ENCODE results near the gene ROBO1. TPM values are rescaled to one million over a fixed set of nuclear protein-coding genes. Genes with fewer than 3 reads are reported as not detected.

The ROBO1 gene
- total and polyA plus RNA-seq, 4 donors, result 1.0 to 30.3 (median 3.9) TPM

DNA sequence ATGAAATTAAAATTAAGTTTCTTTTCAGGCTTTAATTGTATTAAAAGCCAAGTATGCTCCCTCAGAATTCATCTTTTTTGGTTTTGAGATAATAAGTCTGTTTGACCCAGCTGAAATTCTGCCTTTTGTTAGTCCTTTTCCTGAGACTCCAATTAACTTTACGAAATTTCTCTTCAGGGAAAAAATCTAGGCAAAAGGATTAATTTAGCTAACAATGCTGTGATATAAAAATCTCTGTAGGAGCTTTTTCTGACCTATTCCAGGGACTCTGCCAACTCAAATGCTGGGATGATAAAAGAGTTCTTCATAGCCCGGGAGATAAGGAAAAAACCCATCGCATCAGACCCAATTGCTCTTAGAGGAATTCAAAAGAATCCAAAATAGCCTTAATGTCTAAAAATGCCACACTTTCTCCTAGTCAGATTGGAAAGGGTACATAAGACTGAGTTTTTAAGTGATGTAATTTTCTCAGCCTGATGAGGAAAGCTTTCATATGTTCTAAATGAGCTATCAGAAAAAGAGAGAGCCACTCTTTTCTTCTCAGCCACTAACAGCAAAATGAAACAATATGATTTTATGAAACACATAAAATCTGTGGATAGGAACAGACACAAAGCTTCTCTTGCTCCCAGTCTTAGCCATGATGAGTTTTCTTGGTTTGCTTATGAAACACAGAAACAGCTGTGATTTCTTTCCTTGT is 405.1 kb downstream of the ROBO1 start:
- no peak for TF ChIP-seq RAD21 (IDR thresholded peaks at IDR 0.05)
- TF ChIP-seq JUND (IDR thresholded peaks at IDR 0.05), result no peak
- no peak for TF ChIP-seq NR2F2 (IDR thresholded peaks at IDR 0.05)
- no peak for TF ChIP-seq EGR1 (IDR thresholded peaks at IDR 0.05; ENCODE audit: low read depth in 2 of 2)
- TF ChIP-seq TAF1 (conservative IDR thresholded peaks at IDR 0.05), result no peak
- TF ChIP-seq YY1 (IDR thresholded peaks at IDR 0.05), result no peak
- no peak for TF ChIP-seq FOXA2 (IDR thresholded peaks at IDR 0.05)
- TF ChIP-seq, protein P1, sequence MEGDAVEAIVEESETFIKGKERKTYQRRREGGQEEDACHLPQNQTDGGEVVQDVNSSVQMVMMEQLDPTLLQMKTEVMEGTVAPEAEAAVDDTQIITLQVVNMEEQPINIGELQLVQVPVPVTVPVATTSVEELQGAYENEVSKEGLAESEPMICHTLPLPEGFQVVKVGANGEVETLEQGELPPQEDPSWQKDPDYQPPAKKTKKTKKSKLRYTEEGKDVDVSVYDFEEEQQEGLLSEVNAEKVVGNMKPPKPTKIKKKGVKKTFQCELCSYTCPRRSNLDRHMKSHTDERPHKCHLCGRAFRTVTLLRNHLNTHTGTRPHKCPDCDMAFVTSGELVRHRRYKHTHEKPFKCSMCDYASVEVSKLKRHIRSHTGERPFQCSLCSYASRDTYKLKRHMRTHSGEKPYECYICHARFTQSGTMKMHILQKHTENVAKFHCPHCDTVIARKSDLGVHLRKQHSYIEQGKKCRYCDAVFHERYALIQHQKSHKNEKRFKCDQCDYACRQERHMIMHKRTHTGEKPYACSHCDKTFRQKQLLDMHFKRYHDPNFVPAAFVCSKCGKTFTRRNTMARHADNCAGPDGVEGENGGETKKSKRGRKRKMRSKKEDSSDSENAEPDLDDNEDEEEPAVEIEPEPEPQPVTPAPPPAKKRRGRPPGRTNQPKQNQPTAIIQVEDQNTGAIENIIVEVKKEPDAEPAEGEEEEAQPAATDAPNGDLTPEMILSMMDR (IDR thresholded peaks at IDR 0.05; ENCODE audit: low read depth, low read length, missing input control), result no peak
- TF ChIP-seq FOXA1 (IDR thresholded peaks at IDR 0.05), result no peak
- no peak for TF ChIP-seq HNF4A (conservative IDR thresholded peaks at IDR 0.05)
- TF ChIP-seq SP1 (IDR thresholded peaks at IDR 0.05), result no peak
- 77% methylated on average over 3 of the region's 3 CpGs for WGBS
- H3K27me3 ChIP-seq (ENCODE audit: control insufficient read depth in 4 of 4, insufficient read depth in 4 of 4, low read length in 3 of 4), result peaks cover 0 to 4% (median 0%) of the 10 kb centered on the region in 4 donors
- H3K4me3 ChIP-seq (ENCODE audit: low read depth in 1 of 3, low read length in 3 of 3), result no peak overlapping the region
- DNase-seq (ENCODE audit: low spot score), result no peak
- H3K36me3 ChIP-seq (ENCODE audit: control insufficient read depth in 4 of 4, insufficient read depth in 3 of 4, low read depth in 1 of 4, low read length in 3 of 4), result no peaks in the 10 kb centered on the region
- H3K4me1 ChIP-seq (ENCODE audit: control insufficient read depth in 4 of 4, insufficient read depth in 4 of 4, low read length in 3 of 4), result peaks cover 0 to 3% (median 0%) of the 10 kb centered on the region in 4 donors
- H3K9me3 ChIP-seq (ENCODE audit: control insufficient read depth in 4 of 4, low read length in 3 of 4), result no peaks in the 10 kb centered on the region
- H3K27ac ChIP-seq (ENCODE audit: low read depth in 1 of 2, low read length in 2 of 2), result no peak overlapping the region
- no peak overlapping the region for H3K9ac ChIP-seq (ENCODE audit: low read depth in 1 of 2, low read length in 2 of 2)

DNA sequence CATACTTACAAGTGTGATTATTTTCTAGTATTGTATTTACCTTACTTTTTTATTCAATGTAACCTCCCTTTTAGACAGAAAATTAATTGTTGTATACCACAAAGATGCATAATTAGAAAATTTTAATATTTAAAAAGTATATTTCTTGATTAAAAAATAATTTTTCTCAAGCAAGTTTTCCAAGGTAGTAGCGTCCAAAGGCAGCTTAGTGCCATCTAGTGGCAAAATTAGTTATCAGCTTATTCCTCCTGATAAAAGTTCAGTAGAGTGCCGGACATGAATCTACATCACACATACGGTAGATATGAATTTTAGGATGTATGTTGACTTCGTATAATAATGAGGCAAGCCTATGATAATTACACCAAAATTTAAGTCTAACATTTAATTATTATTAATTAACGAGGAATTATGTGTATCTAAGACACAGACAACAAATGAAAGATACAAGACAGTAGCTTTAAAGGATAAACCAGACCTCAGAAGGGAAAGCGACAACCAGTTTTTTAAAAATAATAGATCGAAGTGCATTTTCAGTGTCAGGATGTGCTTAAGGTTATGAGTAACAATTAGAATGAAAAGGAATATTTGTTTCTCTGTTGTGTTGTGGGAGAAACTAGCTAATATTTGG is 405.9 kb downstream of the ROBO1 start:
- no peak overlapping the region for H3K9ac ChIP-seq (ENCODE audit: low read depth in 1 of 2, low read length in 2 of 2)
- H3K9me3 ChIP-seq (ENCODE audit: control insufficient read depth in 4 of 4, low read length in 3 of 4), result no peaks in the 10 kb centered on the region
- no peaks in the 10 kb centered on the region for H3K36me3 ChIP-seq (ENCODE audit: control insufficient read depth in 4 of 4, insufficient read depth in 3 of 4, low read depth in 1 of 4, low read length in 3 of 4)
- no peak for DNase-seq (ENCODE audit: low spot score)
- H3K27ac ChIP-seq (ENCODE audit: low read depth in 1 of 2, low read length in 2 of 2), result no peak overlapping the region
- H3K27me3 ChIP-seq (ENCODE audit: control insufficient read depth in 4 of 4, insufficient read depth in 4 of 4, low read length in 3 of 4), result peaks cover 0 to 4% (median 0%) of the 10 kb centered on the region in 4 donors
- TF ChIP-seq RAD21 (IDR thresholded peaks at IDR 0.05) (peak; percentile 89 to 90), SP1 (IDR thresholded peaks at IDR 0.05) (no peak), NR2F2 (IDR thresholded peaks at IDR 0.05) (no peak), HNF4A (conservative IDR thresholded peaks at IDR 0.05) (no peak)
- TF ChIP-seq, protein P2, sequence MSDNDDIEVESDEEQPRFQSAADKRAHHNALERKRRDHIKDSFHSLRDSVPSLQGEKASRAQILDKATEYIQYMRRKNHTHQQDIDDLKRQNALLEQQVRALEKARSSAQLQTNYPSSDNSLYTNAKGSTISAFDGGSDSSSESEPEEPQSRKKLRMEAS (IDR thresholded peaks at IDR 0.05), result no peak
- TF ChIP-seq, protein P1 (IDR thresholded peaks at IDR 0.05; ENCODE audit: low read depth, low read length, missing input control), result peak; percentile 60
- TF ChIP-seq, protein P3, sequence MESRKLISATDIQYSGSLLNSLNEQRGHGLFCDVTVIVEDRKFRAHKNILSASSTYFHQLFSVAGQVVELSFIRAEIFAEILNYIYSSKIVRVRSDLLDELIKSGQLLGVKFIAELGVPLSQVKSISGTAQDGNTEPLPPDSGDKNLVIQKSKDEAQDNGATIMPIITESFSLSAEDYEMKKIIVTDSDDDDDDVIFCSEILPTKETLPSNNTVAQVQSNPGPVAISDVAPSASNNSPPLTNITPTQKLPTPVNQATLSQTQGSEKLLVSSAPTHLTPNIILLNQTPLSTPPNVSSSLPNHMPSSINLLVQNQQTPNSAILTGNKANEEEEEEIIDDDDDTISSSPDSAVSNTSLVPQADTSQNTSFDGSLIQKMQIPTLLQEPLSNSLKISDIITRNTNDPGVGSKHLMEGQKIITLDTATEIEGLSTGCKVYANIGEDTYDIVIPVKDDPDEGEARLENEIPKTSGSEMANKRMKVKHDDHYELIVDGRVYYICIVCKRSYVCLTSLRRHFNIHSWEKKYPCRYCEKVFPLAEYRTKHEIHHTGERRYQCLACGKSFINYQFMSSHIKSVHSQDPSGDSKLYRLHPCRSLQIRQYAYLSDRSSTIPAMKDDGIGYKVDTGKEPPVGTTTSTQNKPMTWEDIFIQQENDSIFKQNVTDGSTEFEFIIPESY (IDR thresholded peaks at IDR 0.05), result no peak
- H3K4me1 ChIP-seq (ENCODE audit: control insufficient read depth in 4 of 4, insufficient read depth in 4 of 4, low read length in 3 of 4), result peaks cover 0 to 3% (median 0%) of the 10 kb centered on the region in 4 donors
- no peak overlapping the region for H3K4me3 ChIP-seq (ENCODE audit: low read depth in 1 of 3, low read length in 3 of 3)
- 17% methylated on average over 7 of the region's 7 CpGs for WGBS
